NCI-H226 (cell line): ENCODE data around the gene RSRC2.
A peak's percentile ranks its signal among the peaks of the same experiment; 100 is the strongest.
"Not testable (repeated sequence)": the region's sequence is repeated elsewhere in the genome, so short reads cannot be mapped to it uniquely, and the experiment has no call there.

Experiments used
- DNase-seq: peaks from one replicate; pipeline ENCODE4 v3.0.0-alpha.2; 2015

The RSRC2 gene, protein sequence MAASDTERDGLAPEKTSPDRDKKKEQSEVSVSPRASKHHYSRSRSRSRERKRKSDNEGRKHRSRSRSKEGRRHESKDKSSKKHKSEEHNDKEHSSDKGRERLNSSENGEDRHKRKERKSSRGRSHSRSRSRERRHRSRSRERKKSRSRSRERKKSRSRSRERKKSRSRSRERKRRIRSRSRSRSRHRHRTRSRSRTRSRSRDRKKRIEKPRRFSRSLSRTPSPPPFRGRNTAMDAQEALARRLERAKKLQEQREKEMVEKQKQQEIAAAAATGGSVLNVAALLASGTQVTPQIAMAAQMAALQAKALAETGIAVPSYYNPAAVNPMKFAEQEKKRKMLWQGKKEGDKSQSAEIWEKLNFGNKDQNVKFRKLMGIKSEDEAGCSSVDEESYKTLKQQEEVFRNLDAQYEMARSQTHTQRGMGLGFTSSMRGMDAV

DNA sequence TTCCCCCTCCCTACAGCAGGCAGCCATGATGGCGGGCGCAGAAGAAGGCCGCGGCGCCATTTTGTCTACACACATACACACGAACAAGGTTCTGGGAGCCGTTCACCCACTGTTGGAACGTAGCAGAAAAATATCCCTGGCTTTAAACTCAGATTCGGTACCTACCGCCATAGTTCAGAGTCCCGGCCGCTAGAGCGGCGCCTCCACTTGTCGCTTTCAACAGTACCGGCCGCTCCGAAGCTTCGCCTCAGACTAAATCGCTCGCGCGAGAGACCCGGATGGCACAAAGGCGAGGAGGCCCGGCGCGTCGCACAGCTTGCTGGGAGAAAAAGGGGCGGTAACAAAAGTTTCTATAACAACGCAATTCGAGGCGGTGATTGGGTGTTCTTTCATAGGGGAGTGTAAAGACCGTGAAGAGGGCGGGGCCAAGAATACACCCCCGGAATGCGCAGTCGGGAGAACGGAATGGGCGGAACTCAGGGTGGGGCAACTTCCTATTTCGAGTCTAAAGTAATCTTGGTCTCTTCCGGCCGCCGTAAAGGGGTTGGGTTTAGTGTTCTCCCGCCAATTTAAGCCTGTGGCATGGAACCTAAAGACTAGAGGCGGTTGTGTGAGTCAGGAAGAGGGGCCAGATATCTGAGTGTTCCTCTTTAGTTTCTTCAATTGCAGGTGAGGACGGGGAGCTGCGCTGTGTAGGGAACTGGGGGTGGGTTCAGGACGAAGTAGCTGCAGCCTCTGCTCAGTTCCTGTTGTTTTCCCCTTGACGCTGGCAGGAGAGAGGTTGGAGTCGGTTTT is at the start of gene RSRC2, which contains the start of gene KNTC1:
TSS of gene RSRC2 (minus strand) at position 254 of the 795 bp plus-strand sequence. CDS start at position 171, 83 bp downstream.
TSS of gene KNTC1 (plus strand) at position 567 of the 795 bp plus-strand sequence. CDS start 2,815 bp downstream, outside the sequence.
- peak; percentile 97 for DNase-seq

GRCh38 chr12:122571821-122572220 is 45.1 kb upstream of the RSRC2 start:
- DNase-seq: no peak

- peak; percentile 13 for DNase-seq
Measured at GRCh38 chr12:122570006-122570405, 43.3 kb upstream of the RSRC2 start.

GRCh38 chr12:122569288-122569687 is 42.6 kb upstream of the RSRC2 start:
- no peak for DNase-seq

DNA sequence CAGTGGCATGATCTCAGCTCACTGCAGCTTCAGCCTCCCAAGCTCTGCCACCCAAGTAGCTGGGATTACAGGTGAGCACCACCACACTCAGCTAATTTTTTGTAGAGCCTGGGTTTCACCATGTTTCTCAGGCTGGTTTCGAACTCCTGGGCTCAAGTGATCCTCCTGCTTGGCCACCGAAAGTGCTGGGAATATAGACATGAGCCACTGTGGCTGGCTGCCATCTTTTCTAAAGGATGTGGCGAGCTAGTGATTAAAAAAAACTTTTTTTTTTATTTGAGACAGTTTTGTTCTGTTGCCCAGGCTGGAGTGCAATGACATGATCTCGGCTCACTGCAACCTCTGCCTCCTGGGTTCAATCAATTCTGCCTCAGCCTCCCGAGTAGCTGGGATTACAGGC is 40.1 kb upstream of the RSRC2 start:
- not testable (repeated sequence) for DNase-seq

- DNase-seq: no peak
Measured at GRCh38 chr12:122563361-122563760, 36.6 kb upstream of the RSRC2 start.

- no peak for DNase-seq
Measured at GRCh38 chr12:122560138-122560537, 33.4 kb upstream of the RSRC2 start.

DNA sequence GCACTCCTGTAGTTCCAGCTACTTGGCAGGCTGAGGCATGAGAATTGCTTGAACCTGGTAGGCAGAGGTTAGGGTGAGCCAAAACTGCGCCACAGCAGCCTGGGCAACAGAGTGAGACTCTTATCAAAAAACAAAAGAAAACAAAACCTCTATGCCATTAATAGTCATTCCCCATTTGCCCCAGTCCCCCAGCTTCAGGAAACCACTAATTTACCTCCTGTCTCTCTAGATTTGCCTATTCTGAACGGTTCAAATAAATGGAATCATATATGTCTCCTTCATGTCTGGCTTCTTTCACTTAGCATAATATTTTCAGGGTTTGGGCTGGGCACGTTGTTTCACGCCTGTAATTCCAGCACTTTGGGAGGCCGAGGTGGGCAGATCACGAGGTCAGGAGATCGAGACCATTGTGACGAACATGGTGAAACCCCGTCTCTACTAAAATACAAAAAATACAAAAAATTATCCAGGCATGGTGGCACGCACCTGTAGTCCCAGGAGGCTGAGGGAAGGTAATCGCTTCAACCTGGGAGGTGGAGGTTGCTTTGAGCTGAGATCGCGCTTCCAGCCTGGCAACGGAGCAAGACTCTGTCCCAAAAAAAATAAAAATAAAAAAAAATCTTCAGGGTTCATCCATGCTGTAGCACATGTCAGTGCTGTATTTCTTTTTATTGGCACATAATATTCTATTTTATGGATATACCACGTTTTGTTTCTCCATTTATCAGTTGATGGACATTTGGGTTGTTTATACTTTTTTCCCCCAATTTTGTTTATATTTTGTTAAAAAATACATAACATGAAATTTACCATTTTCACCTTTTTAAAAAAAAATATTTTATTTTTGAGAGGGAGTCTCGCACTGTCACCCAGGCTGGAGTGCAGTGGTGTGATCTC is 32.3 kb upstream of the RSRC2 start:
- DNase-seq: no peak

DNA sequence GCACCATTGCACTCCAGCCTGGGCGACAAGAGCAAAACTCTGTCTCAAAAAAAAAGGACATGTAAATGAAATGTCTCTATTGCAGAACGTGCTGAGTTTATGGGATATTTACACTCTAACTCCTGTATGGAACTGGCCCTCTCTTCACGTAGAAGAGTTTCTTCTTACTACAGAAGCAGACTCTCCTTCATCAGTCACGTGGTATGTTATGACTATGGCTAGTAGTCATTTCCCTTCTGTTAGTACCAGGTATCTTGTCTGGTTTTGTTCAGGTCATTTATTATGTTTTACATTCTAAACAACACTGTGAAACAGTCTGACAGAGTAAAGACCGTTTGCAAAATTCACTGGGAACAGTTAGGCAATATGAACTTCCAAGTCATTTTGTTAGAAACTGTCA is 20.6 kb upstream of the RSRC2 start:
- no peak for DNase-seq

DNA sequence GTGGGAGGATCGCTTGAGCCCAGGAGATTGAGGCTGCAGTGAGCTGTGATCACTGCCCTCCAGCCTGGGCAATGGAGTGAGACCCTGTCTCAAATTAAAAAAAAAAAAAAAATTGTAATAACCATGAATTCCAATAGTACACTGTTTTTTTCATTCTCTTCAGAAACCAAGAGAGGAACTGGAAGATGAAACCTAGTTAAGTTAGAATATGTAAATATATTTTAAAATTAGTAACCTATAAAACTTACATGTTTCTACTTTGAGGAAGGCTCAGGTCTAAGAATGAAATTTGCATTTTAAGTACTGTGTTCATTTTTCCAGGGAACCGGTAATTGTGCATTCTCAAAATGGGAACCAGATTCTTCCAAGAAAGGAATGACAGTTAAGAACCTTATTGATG is 19.1 kb upstream of the RSRC2 start:
- DNase-seq: no peak

DNA sequence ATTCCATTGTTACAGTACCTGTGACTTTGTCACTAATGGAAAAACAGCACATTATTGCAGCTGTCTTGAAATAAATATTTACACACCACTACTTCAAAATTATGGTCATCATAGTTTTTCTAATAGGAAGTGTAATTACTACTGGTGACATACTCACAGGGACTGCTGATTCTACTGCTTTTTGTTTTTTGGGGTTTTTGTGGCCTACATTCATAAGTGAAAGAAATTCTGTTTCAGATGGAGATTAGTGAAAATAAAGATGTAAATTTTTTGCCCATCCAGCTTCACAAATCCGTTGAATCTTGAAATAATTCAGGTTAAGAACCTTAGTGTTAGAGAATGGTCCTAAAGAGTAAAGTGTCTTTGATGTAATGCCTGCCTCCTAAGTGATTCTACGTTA is 17.8 kb upstream of the RSRC2 start:
- no peak for DNase-seq

DNA sequence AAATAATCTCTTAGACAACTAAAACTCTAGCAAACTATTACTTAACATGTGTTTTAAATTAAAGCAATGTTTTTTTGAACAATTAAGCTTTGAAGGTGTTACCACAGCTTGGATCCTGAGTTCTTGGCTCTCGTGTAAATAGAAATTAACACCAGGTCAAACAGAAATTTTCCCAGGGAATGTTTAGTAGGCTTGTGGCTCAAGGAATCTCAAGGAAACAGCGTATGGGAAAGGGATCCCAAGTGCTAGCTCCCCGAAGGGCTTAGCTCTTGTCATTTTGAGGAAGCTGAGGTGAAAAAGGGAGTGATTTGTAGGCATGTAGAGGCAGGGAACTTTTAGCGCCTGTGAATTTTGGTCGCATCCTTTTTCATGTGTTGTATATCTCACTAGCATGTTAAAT is 11.8 kb upstream of the RSRC2 start:
- DNase-seq: no peak

DNA sequence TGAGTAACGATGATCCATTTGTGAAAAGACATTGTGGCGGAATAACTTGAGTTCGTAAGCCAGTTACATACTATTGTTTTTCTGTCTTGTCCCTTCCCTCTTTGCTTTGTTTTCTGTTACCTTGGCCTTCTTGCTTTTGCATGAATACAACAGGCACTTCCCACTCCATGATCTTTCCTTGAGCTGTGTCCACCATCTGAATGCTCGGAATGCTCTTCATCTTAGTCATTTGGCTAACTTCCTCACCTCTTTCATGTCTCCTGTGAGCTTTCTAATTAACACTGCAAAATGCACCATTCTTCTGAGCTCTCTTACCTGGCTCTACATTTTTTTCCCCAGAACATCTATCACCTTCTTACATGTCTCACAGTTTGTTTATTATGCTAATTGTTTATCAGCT is 10.3 kb upstream of the RSRC2 start:
- no peak for DNase-seq

- DNase-seq: no peak
Measured at GRCh38 chr12:122533856-122534255, 7.1 kb upstream of the RSRC2 start.

GRCh38 chr12:122528992-122529391 is 2.3 kb upstream of the RSRC2 start:
- no peak for DNase-seq

DNA sequence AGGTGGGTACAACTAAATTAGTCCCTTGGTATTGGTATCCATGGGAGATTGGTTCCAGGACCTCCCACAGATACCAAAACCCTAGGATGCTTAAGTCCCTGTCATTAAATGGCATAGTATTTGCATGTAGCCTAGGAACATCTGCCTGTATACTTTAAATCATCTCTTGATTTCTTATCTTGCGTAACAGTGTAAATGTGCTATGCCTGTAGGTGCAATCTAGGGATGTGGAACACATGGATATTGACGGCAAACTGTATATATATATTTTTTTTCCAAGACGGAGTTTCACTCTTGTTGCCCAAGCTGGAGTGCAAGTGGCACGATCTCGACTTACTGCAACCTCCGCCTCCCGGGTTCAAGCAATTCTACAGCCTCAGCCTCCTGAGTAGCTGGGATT is 1.8 kb upstream of the RSRC2 start:
- DNase-seq: no peak

DNA sequence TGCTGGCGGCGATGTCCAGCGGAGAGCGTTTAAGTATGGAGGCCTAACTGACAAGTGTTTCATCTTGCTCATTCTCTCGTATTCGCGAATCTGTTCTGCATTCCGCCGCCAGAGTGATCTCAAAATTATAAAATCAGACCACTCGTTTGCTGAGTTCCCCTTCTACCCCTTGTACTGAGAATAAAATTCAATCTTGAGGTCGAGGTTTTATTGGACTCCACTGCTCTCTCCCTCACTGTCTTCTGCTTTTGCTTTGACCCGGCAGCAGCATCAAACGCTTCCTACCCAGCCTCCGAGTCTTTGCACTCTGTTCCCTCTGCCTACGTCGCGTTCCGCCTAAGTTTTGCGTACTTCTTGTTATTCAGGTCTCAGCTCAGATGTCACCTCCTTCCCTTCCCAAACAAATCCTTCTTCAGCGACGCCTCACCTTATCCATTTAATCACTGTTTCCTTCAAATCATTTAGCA is 775 bp upstream of the RSRC2 start:
- no peak for DNase-seq

- no peak for DNase-seq
Measured at GRCh38 chr12:122523846-122524718, 2.7 kb downstream of the RSRC2 start.

GRCh38 chr12:122523280-122523679 is 3.5 kb downstream of the RSRC2 start:
- DNase-seq: no peak

DNA sequence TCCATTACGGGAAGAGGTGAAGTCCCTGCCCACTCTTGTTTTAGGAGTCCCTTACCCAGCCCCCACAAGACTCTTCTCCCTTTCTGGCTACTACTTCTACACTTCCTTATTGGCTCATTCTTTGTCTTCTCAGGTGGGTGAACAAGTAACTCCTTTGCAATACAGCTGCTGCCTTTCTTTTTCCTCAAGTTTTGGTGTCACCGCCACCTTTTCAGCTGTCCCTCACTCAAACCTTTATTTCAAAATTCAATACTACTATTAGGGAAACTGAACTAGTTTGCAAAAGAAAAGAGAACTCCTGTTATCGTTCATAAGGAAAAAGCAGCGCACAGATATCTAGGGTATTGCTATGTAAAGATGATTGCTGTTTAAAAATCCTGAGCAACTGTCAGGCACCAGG is 6.1 kb downstream of the RSRC2 start:
- no peak for DNase-seq

DNA sequence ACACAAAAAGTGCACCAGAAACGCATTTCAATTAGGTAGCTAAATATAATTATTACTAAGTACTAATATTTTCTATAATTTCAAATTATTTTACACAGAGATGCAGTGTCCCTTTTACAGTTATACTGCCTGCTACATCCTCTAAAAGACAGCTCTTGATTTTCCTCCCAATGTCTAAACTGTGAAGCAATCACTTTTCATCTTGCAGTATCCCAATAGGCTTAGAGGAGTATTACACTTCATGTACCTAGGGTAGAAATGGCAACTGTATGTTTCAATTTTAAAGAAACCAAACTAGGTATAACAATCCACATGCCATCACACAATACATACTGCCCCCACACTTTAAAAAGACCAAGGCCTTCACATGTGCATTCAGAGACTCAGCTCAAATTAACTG is 7.3 kb downstream of the RSRC2 start:
- DNase-seq: no peak

- no peak for DNase-seq
Measured at GRCh38 chr12:122518908-122519307, 7.8 kb downstream of the RSRC2 start.
